ENCODE measurements around the gene RGSL1.

DNA sequence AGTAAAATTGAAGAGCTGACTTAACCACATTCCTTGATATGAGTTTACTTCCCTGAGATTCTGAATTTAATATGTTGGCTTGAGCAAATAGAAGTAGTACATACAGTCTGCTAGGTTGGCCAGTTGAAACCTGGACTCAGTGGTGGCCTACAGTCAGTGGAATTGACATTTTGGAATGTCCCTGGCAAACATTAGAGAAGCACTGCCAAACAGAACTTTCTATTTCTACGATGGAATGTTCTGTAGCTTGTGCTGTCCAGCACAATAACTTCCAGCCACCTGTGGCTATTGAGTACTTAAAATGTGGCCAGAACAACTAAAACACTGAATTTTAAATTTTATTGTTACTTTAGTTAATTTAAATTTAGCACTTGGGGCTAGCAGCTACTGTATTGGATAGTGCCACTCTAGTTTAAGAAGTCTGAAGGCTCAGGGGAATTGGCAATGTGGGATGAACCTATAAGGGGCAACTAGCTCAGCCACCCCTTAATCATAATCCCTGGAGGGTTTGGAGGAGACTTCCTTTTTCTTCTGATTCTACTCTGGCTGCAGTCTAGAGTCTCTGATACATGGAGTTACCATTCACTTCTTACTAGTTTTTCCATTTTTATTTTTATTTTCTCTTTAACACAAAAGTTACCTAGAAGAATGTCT, 39.2 kb upstream of the RGSL1 start:
- TF ChIP-seq, protein P1, sequence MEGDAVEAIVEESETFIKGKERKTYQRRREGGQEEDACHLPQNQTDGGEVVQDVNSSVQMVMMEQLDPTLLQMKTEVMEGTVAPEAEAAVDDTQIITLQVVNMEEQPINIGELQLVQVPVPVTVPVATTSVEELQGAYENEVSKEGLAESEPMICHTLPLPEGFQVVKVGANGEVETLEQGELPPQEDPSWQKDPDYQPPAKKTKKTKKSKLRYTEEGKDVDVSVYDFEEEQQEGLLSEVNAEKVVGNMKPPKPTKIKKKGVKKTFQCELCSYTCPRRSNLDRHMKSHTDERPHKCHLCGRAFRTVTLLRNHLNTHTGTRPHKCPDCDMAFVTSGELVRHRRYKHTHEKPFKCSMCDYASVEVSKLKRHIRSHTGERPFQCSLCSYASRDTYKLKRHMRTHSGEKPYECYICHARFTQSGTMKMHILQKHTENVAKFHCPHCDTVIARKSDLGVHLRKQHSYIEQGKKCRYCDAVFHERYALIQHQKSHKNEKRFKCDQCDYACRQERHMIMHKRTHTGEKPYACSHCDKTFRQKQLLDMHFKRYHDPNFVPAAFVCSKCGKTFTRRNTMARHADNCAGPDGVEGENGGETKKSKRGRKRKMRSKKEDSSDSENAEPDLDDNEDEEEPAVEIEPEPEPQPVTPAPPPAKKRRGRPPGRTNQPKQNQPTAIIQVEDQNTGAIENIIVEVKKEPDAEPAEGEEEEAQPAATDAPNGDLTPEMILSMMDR (IDR thresholded peaks at IDR 0.05): no peak
- no peak for TF ChIP-seq POLR2A (IDR thresholded peaks at IDR 0.05)

Data from Peyer's patch (tissue), 4 donors.